GM12891 (cell line): ENCODE data around the gene TDRD6.

Experiments
- PAX5 ChIP-seq: IDR thresholded peaks from 2 replicates; pipeline ENCODE4 v1.6.1; 2011; ENCODE audit warnings: low read length, moderate library complexity, mild to moderate bottlenecking; ENCODE audit not compliant: insufficient read depth, severe bottlenecking
- POLR2A ChIP-seq: IDR thresholded peaks from 2 replicates; pipeline ENCODE4 v1.6.1; 2011; ENCODE audit warnings: low read depth, low read length, control low read depth
- POLR2AphosphoS5 ChIP-seq: IDR thresholded peaks from 2 replicates; pipeline ENCODE4 v1.6.1; 2011; ENCODE audit warnings: low read depth, low read length, control low read depth
- POU2F2 ChIP-seq: IDR thresholded peaks from 2 replicates; pipeline ENCODE4 v1.6.1; 2011; ENCODE audit warnings: low read depth, mild to moderate bottlenecking, control low read depth, low read length, moderate library complexity

DNA sequence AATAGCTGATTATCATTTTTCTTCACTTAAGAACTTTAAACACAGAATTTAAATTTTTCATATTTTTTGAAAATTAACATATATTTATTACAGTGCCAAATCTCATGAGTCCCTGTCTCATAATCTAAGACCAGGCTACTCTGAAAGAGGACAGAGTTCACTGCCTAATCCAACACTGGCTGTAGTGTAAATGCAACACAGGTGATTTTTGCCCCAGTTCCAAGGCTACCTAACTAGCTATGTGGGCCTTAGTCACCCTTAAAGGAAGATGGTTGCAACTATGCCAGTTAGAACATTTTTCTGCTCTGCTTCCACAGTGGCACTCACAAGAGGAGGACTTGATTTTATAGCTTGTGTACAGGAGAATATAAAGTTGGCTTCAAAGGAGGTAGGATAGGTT lies 30.0 kb upstream of the TDRD6 start:
- TF ChIP-seq POLR2AphosphoS5: no peak
- no peak for TF ChIP-seq POLR2A
- TF ChIP-seq PAX5: no peak
- TF ChIP-seq POU2F2: no peak
